GM19025 (cell line): Measurements from ENCODE around the gene THRSP.
"Not testable (repeated sequence)": the region's sequence is repeated elsewhere in the genome, so short reads cannot be mapped to it uniquely, and the experiment has no call there.

ENCODE experiments used
- ATAC-seq: cut with Tn5 transposase; IDR thresholded peaks from one replicate; pipeline ENCODE4 v1.9.1; 2021; ENCODE audit warnings: mild to moderate bottlenecking, low read depth, moderate library complexity; ENCODE audit not compliant: unreplicated experiment

Gene THRSP

DNA sequence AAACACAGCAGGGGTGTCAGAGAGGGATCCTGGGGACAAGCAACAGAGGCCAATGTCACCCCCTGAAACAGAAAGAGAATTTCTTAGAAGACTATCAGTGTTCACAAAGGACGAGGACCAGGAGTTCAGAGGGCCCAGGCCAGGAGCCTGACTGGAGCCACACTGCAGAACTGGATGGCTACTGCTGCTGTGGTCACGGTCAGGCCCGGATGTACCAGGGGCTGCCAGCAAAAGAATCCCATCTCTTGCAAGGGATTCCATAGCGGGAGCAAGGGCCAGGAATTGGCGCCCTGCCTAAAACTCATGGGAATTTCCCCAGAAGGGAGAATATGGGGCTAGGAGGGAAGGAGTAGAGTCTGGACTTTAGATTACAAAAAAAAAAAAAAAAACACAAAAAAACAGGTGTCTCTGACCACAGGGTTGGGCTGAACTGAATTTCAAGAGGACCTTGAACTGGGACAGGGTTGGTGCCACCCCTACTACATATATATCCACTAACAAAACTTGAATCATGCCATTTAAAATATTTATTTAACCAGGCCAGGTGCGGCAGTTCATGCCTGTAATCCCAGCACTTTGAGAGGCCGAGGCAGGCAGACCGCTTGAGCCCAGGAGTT lies 24.9 kb upstream of the THRSP start:
- no peak for ATAC-seq

DNA sequence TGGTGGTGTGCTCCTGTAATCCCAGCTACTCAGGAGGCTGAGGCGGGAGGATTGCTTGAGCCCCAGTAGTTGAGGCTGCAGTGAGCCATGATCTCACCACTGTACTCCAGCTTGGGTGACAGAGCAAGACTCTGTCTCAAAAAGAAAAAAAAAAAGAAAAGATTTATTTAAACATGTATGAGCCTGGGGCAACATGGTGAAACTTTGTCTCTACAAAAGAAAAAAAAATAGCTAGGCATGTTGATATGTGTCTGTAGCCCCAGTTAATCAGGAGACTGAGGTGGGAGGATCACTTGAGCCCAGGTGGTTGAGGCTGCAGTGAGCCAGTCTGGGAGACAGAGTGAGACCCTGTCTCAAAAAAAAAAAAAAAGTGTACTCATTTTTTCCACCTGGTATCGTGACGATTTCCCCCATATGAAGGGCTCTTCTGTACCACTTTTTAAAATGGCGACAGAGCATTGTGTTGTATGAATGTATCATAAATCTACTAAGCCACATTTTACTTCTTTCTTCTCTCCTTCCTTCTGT lies 24.2 kb upstream of the THRSP start:
- ATAC-seq: no peak

DNA sequence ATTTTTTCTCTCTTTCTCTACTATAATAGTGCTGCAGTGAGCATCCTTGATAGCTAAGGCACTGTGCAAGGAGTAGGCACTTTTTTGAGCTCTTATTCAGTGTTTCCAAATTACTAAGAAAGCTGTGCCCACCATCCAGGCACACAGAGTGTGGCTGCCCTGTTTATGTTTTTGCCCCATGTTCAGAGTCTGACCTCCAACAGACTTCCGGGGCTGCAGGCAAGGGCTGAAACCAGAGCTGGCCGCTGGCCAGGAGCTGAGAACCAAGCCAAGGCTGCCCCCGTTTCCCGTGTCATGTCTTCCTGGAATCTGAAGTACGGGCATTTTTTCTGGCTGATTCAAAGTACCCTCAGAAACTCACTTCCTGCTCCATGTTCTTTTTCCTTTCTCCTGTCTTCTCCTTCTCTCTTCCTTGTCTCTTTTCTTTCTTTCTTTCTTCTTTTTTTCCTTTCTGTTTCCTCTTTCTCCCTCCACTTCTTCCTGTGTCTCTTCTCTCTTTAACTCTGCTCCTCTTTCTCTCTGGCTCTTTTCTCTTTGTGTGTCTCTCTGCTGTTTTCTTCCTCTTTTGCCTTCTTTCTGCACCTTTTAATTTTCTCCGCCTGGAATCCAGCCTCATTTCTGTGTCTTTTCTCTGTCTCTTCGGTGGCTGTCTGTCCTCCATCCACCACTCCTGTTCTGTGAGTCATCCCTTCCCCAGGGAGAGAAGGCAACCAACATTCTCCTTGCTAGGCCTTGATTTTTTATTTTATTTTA lies 23.6 kb upstream of the THRSP start:
- no peak for ATAC-seq

DNA sequence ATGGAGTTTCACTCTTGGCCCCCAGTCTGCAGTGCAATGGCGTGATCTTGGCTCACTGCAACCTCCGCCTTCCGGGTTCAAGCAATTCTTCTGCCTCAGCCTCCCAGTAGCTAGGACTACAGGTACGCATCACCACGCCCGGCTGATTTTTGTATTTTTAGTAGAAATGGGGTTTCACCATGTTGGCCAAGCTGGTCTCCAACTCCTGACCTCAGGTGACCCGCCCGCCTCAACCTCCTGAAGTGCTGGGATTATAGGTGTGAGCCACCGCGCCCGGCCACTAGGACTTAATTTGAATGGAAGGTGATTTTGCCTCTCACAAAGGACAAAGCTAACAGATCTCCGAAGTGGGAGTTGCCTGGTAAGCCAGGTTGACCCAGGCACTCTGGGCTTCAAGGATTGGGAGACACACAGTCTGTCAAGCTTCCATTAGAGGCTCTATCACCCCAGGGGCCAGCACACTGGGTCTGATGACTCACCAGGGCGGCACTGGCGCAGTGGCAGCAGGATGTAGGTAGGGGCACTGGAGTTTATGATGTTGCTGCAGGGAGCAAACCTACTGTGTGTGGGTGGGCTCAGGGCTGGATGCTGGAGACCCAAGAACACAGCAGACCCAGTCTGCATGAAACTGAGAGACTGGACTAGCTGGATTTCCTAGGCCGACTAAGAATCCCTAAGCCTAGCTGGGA lies 22.8 kb upstream of the THRSP start:
- ATAC-seq: no peak

DNA sequence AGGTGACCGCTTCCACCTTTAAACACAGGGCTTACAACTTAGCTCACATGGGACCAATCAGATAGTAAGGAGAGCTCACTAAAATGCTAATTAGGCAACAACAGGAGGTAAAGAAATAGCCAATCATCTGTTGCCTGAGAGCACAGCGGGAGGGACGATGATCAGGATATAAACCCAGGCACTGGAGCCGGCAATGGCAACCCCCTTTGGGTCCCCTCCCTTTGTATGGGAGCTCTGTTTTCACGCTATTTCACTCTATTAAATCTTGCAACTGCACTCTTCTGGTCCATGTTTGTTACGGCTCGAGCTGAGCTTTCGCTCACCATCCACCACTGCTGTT lies 22.3 kb upstream of the THRSP start:
- ATAC-seq: not testable (repeated sequence)

DNA sequence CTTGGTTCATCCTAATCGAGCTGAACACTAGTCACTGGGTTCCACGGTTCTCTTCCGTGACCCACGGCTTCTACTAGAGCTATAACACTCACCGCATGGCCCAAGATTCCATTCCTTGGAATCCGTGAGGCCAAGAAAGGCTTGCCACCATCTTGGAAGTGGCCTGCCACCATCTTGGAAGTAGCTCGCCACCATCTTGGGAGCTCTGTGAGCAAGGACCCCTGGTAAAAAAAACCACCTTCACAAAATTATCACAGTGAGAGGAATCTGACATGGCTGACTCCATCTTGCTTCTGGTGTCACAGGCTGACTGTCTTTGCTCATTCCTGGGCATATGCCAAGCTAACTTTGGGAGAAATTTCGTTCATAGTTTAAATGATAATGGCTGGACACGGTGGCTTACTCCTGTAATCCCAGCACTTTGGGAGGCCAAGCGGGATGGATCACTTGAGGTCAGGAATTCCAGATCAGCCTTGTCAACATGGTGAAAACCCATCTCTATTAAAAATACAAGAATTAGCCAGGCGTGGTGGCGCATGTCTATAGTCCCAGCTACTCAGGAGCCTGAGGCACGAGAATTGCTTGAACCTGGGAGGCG lies 21.7 kb upstream of the THRSP start:
- ATAC-seq: no peak

DNA sequence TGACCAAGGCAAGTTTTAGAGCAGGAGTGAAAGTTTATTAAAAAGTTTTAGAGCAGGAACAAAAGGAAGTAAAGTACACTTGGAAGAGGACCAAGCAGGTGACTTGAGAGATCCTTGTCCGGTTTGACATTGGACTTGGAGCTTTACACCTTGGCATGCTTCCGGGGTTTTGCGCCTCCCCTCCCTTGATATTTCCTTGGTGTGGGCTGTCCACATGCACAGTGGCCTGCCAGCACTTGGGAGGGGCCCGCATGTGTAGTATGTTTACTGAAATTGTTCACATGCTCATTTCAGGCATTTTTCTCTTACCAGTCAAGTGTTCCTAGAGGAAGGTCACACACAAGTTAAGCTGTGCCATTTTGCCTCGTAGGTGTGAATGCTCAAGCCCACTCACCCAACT lies 19.0 kb upstream of the THRSP start:
- no peak for ATAC-seq

DNA sequence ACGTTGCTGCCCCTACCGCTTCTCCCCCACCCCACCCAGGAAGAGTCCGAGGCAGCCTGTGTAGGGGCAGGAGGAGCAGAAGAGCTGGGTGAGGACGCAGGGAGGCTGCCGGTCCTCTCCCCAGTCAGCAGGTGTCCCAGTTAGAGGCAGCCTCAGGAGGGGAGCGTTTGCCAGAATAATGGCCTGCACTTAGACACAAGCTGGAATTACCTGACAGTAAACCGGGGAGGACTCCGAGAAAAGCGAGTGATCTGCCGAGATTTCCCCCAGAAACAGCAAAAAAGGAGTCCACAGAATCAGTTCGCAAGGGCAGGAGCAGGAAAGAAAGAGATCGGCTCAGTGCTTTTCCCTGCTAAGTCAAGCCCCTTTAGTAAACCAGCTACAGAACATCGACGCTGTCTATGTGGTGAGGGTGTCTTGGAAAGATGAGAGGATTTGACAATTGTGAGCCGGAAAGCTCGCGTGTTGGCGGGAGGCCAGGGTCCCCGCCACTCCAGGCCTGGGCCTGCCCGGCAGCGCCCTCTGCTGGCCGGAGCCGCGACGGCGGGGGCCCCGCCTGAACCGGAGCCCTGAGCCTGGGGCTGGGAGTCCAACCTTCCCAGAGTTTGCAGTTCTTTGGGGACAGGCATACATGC lies 17.7 kb upstream of the THRSP start:
- ATAC-seq: no peak

DNA sequence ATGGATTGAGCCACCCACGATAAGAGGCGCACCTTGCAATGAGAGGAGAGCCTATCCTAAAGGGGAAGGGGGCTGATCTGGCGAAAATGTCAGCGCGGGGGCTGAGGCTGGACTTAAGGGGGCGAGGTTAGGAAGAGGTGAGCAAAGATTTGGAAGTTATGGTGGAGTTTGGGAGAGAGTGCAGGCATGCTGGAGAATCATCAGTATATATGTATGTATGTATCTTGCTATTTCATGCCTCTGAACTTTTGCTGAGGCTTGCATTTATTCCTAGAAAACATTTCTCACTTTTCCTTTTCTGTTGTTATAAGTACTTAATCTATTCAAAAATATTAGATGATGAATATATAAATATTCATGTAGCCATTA lies 17.2 kb upstream of the THRSP start:
- no peak for ATAC-seq

DNA sequence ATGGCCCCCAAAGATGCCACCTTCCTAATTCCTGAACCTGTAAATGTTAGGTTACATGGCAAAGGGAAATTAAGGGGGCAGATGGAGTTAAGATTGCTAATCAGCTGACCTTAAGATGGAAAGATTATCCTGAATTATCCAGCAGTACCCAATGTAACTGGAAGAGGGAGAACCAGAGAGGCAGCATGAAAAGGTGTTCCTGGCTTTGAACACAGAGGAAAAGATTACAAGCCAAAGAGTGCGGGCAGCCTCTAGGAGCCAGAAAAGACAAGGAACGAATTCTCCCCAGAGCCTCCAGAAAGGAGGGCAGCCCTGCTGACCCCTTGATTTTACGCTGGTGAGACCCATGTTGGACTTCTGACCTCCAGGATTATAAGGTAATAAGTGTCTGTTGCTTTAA lies 15.1 kb upstream of the THRSP start:
- ATAC-seq: no peak

DNA sequence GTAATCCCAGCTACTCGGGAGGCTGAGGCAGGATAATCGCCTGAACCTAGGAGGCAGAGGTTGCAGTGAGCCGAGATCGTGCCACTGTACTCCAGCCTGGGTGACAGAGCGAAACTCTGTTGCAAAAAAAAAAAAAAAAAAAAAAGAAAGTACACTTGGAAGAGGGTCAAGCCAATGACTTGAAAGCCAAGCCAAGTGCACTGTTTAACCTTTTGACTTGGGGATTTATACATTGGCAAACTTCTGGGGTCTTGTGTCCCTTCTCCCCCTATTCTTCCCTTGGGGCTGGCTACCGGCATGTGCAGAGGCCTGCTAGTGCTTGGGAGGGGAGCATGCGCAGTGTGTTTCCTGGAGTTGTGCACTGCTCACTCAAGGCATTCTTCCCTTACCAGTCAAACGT lies 14.3 kb upstream of the THRSP start:
- no peak for ATAC-seq

DNA sequence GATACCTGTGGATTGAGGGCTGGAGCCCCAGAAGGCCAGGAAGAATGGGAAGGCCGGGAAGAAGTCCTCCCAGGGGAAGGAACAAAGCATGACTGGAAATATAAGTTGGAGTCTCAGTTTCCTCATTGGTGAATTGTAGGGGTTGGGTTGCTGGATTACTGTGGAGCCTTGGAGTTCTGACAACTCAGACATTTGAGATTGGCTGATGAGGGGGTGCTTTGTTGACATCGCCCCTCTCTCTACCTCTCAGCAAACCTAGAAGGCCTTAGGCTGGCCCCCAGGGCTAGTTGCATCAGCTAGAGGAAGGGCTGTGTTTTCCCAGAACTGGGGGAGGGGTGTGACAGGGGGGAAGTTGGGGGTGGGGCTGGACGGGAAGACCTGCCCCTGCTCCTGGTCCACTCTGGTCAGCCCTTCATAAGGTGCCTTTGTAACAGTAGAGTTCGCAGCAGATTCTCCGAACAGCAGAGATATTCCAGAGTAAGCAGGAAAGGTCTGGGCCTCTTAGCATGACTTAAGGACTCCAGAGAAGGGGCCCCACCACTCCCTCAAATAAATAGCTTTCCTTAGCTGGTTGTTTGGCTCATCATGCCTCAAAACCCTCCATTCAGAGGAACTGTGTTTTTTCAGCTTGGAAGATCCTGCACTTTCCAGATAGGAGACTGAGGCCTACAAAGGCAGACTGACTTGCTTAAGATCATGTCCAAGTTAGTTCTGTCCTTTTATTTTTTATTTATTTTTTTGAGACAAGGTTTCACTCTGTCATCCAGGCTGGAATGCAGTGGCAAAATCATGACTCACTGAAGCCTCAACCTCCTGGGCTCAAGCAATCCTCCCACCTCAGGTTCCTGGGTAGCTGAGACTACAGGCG lies 12.5 kb upstream of the THRSP start:
- no peak for ATAC-seq

DNA sequence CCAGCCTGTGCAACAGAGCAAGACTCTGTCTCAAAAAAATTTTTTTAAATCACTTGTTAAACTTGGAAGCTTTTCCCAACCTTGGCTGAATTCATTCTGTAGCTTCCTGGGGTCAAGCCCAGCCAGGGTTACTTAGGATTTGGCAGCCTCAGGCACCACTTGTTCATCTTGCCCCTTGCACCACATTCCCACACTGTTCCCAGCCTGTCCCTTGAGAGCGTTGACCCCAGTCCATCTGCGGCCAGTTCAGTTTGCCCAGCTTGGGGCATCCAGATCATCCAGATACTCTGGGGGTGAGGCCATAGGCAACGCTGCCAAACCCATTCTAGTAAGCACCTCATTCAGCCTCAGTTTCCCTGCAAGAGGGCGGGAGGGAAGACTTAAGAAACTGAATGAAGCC lies 8.7 kb upstream of the THRSP start:
- ATAC-seq: no peak

DNA sequence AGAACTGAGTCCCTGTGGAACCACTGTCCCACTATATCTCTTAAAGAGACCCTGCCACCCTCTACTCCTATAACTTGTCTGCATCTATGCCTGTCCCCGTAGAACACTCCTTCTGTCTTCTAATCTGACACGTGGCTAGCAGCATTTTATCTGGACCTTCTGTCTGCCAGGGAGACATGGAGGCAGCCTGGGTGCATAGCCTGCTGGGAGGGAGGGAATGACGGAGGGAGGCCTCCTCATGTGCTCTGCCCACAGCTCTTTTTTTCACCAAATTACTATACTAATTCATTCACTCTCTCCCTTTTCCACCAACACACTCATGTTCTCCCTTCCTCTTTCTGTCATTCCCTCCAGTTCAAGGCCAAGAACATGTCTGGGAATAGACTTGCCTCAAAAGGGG lies 7.6 kb upstream of the THRSP start:
- no peak for ATAC-seq

DNA sequence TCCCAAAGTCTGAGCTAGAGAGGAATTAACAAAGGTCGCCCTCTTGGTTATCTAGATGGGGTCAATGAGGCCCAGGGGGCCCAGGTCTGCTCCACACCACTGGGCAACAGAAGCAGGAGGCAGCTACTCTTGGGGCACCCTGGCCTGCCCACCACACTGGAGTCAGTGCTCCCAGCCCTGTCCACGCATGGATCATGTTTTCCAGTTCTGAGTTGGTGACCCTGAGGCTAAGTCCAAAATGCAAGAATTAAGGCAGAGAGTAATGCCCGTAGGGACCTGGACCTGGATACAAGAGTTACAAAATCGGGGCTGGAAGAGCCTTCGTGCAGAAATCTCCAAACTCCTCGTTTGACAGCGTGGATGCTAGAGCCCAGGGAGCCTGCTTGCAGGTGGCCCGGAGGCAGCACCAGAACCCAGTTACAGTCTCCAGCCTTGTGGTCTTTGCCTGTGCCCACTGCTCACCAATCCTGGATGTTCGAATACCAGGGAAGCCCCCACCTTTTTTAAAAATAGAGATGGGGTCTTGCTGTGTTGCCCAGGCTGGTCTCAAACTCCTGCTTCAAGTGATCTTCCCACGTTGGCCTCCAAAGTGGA lies 6.1 kb upstream of the THRSP start:
- ATAC-seq: no peak

DNA sequence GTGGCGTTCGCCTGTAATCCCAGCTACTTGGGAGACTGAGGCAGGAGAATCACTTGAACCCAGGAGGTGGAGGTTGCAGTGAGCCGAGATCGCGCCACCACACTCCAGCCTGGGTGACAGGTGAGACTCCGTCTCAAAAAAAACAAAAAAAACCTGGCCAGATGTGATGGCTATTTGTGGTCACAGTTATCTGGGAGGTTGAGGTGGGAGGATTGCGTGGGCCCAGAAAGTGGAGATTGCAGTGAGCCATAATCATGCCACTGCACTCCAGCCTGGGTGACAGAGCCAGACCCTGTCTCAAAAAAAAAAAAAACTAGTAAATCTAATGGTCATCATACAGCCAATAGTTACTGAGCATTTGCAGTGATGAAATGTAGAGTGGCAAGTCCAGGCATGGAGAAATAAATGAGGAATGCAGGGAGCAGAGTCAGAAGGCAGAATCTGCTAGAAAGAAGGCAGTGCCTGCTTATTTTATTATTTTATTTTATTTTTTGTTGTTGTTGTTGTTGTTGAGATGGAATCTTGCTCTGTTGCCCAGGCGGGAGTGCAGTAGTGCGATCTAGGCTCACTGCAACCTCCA lies 3.8 kb upstream of the THRSP start:
- ATAC-seq: not testable (repeated sequence)

DNA sequence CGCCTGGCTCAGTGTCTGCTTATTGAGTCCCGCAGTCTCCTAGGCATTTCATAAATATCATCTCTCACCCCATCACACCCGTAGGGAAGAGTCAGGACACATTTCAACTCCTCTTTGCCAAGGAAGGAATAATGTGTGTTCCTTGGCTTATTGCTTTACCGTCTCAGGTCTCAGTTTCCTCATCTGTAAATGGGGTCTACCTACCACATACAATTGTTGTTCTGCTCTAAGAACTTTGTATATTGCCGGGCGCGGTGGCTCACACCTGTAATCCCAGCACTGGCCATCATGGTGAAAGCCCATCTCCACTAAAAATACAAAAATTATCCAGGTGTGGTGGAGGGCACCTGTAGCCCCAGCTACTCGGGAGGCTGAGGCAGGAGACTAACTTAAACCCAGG lies 3.1 kb upstream of the THRSP start:
- ATAC-seq: no peak

DNA sequence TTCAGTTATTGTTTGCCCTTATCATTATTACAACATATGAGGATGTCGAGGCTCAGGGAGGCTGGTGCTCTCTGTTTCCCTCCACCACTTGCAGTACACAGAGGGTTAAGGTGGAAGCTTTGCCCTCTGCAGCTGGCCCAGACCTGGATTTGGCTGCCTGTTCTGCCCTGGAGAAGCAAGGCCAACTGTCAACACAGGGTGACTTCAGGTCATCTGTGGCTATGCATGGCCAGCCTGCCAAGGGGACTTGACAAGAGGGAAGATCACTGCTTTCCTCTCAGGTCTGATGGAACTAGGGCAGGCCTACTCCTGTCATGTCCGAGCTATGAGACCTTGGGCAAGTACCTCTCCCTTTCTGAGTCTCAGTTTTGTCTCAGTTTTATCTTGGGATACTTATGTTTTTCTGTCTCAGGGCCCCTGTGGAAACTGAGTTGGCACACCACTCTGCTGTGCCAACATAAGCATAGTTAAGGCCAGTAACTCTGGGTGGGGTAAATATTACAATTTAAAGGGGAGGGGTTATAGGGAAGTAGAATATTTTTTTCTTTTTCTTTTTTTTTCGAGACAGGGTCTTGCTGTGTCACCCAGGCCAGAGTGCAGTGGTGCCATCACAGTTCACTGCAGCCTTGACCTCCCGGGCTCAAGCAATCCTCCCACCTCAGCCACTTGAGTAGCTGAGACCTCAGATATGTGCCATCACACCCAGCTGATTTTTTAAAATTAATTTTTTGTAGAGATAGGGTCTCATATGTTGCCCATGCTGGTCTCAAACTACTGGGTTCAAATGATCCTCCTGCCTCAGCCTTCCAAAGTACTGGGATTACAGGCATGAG lies 2.4 kb upstream of the THRSP start:
- no peak for ATAC-seq
